ENCODE results near the gene ADAMTSL5. TPM values are rescaled to one million over a fixed set of nuclear protein-coding genes. Genes with fewer than 3 reads are reported as not detected.

The ADAMTSL5 gene
- total and polyA plus RNA-seq, 9 of the 15 experiments (the other 6 are each of a cell fraction or from before 2014, with no cell fraction given), result 1.0 to 11.6 (median 4.1) TPM

- TF ChIP-seq E2F8 (IDR thresholded peaks at IDR 0.05; ENCODE audit: low read depth, partially characterized antibody) (no peak), FOXA3 (CRISPR knock-in tag; conservative IDR thresholded peaks at IDR 0.05 in 1 of 2, IDR thresholded peaks at IDR 0.05 in 1 of 2) (no peak), KLF13 (tag; IDR thresholded peaks at IDR 0.05; ENCODE audit: borderline replicate concordance, low read depth) (no peak), SUPT5H (IDR thresholded peaks at IDR 0.05) (peak; percentile 39; the same call in 1 of the 2 replicates), ATF3 (IDR thresholded peaks at IDR 0.05) (no peak), ATF3 (CRISPR knock-in tag; conservative IDR thresholded peaks at IDR 0.05) (no peak), ZNF282 (CRISPR knock-in tag; IDR thresholded peaks at IDR 0.05) (no peak), ZNF253 (CRISPR knock-in tag; conservative IDR thresholded peaks at IDR 0.05) (no peak), HIVEP1 (CRISPR knock-in tag; IDR thresholded peaks at IDR 0.05) (no peak), POLR2AphosphoS2 (IDR thresholded peaks at IDR 0.05; ENCODE audit: low read length) (peak; percentile 25; the same call in 1 of the 2 replicates), ZNF780A (CRISPR knock-in tag; IDR thresholded peaks at IDR 0.05) (peak; percentile 9; the same call in 1 of the 2 replicates), NR1H2 (CRISPR knock-in tag; IDR thresholded peaks at IDR 0.05) (no peak), BACH1 (tag; IDR thresholded peaks at IDR 0.05) (no peak), DIDO1 (tag; IDR thresholded peaks at IDR 0.05; ENCODE audit: low read depth) (no peak), ARID4B (CRISPR knock-in tag; IDR thresholded peaks at IDR 0.05) (no peak), ETS1 (conservative IDR thresholded peaks at IDR 0.05; ENCODE audit: control insufficient read depth, low read depth, low read length) (0 out of 2 replicates have a peak, but pooled peaks have one; percentile 36), SIN3A (IDR thresholded peaks at IDR 0.05; ENCODE audit: borderline replicate concordance in 2 of 2, control insufficient read depth in 1 of 2, low read depth in 2 of 2, low read length in 2 of 2) (0 out of 4 replicates have a peak, but pooled peaks of 1 of the 2 experiments have one; percentile 56)
Observed at GRCh38 chr19:1456121-1456900, 56.5 kb downstream of the ADAMTSL5 start (continued).
